Kidney (tissue), 14 donors: ENCODE results near the gene GINS2. TPM values are rescaled to one million over a fixed set of nuclear protein-coding genes. Genes with fewer than 3 reads are reported as not detected.

Experiments used
- DNase-seq, 5 donors: peaks; one replicate each; pipeline ENCODE4 v3.0.0-alpha.2; 2013 to 2020
- FAIRE-seq: peaks from 2 replicates; lab custom pipeline; 2012; peaks lifted over from hg19 to GRCh38; lab: Jason Lieb, UNC
- H3K27ac ChIP-seq, 2 donors: one replicate each; pipeline ENCODE4 v1.7.0; 2013; ENCODE audit warnings: low read depth in 2 of 2, low read length in 2 of 2, inconsistent platforms in 1 of 2
- H3K27me3 ChIP-seq: one replicate; pipeline ENCODE4 v1.7.1; 2013; ENCODE audit warnings: low read length, inconsistent platforms; ENCODE audit not compliant: control insufficient read depth, insufficient read depth
- H3K36me3 ChIP-seq, 3 donors: one replicate each; pipeline versions ENCODE4 v1.7.0 to v1.7.1; 2013; ENCODE audit warnings: low read length in 3 of 3, control low read depth in 1 of 3, inconsistent platforms in 1 of 3; ENCODE audit not compliant: insufficient read depth in 3 of 3, control insufficient read depth in 2 of 3
- H3K4me1 ChIP-seq, 3 donors: one replicate each; pipeline versions ENCODE4 v1.7.0 to v1.7.1; 2013; ENCODE audit warnings: low read length in 3 of 3, inconsistent platforms in 1 of 3, low read depth in 1 of 3; ENCODE audit not compliant: control insufficient read depth in 2 of 3, insufficient read depth in 2 of 3
- H3K4me3 ChIP-seq, 3 donors: one replicate each; pipeline versions ENCODE4 v1.7.0 to v1.8.1; 2013; ENCODE audit warnings: low read length in 3 of 3, control low read depth in 1 of 3, inconsistent platforms in 1 of 3
- H3K9ac ChIP-seq, 3 donors: one replicate each; pipeline versions ENCODE4 v1.7.0 to v1.7.1; 2013; ENCODE audit warnings: low read length in 3 of 3, control low read depth in 1 of 3, inconsistent platforms in 1 of 3
- H3K9me3 ChIP-seq, 3 donors: one replicate each; pipeline versions ENCODE4 v1.7.0 to v1.7.1; 2013; ENCODE audit warnings: low read length in 3 of 3, control low read depth in 1 of 3, inconsistent platforms in 1 of 3; ENCODE audit not compliant: control insufficient read depth in 2 of 3, insufficient read depth in 1 of 3
- intact Hi-C: fragments of 100-400 bp; cut with DNase I; formaldehyde crosslinking; loops from one replicate; pipeline ENCODE4 v1.11.1; 2022
- polyA plus RNA-seq: library from polyadenylated mRNA; stranded (reverse); fragments of 350-450 nt; fragmentation: Illumina TruSeq; extraction: RNeasy Lipid Tissue Mini Kit (QIAGEN cat#74804); gene quantifications from one replicate; pipeline ENCODE4 v1.2.3, GENCODE V29; 2014; ENCODE audit warnings: low read depth, low replicate concordance; ENCODE audit not compliant: insufficient read depth
- total RNA-seq: library from RNA; stranded (reverse); fragmentation: NEBNext Ultra II Directional; extraction: Animal tissue kit (Norgen Biotek cat#: 25700); gene quantifications from one replicate; pipeline ENCODE4 v1.2.1, GENCODE V29; 2021
- TF ChIP-seq, protein P1 (sequence below): IDR thresholded peaks from 3 replicates; pipeline ENCODE4 v1.5.1; 2012; ENCODE audit warnings: mild to moderate bottlenecking, moderate library complexity, borderline replicate concordance; ENCODE audit not compliant: insufficient read depth; ENCODE audit errors: extremely low read depth
- donor health status: control.
- donor health status: control.
- donor health status: control.
- donor health status: control.
- donor health status: control.
- donor health status: DM: yes; HTN: yes; CAD: no.
- donor health status: Normal renal cell carcinoma (clear cell type).

GINS2 gene
- total and polyA plus RNA-seq, 2 donors from 2014 or later, result 0.88 to 0.97 TPM

- Histone ChIP-seq H3K36me3 (no peaks in the 10 kb centered on the region), H3K27ac (no peak overlapping the region), H3K9ac (no peak overlapping the region), H3K4me1 (no peaks in the 10 kb centered on the region), H3K9me3 (no peaks in the 10 kb centered on the region), H3K27me3 (no peaks in the 10 kb centered on the region), H3K4me3 (no peak overlapping the region)
- FAIRE-seq, result no peak
- no peak for DNase-seq
- TF ChIP-seq, protein P1, sequence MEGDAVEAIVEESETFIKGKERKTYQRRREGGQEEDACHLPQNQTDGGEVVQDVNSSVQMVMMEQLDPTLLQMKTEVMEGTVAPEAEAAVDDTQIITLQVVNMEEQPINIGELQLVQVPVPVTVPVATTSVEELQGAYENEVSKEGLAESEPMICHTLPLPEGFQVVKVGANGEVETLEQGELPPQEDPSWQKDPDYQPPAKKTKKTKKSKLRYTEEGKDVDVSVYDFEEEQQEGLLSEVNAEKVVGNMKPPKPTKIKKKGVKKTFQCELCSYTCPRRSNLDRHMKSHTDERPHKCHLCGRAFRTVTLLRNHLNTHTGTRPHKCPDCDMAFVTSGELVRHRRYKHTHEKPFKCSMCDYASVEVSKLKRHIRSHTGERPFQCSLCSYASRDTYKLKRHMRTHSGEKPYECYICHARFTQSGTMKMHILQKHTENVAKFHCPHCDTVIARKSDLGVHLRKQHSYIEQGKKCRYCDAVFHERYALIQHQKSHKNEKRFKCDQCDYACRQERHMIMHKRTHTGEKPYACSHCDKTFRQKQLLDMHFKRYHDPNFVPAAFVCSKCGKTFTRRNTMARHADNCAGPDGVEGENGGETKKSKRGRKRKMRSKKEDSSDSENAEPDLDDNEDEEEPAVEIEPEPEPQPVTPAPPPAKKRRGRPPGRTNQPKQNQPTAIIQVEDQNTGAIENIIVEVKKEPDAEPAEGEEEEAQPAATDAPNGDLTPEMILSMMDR, result no peak
- intact Hi-C loops, result no loop called here
These were observed 8.7 kb upstream of the GINS2 start for GRCh38 chr16:85697431-85697830.

GRCh38 chr16:85696781-85697180, 8.0 kb upstream of the GINS2 start:
- no peaks in the 10 kb centered on the region for H3K9me3 ChIP-seq
- no peak for FAIRE-seq
- TF ChIP-seq, protein P1, result no peak
- no peaks in the 10 kb centered on the region for H3K4me1 ChIP-seq
- no peak for DNase-seq
- H3K4me3 ChIP-seq, result no peak overlapping the region
- H3K9ac ChIP-seq, result no peak overlapping the region
- intact Hi-C loops, result no loop called here
- no peak overlapping the region for H3K27ac ChIP-seq
- no peaks in the 10 kb centered on the region for H3K36me3 ChIP-seq
- no peaks in the 10 kb centered on the region for H3K27me3 ChIP-seq

GRCh38 chr16:85695196-85696128, 6.7 kb upstream of the GINS2 start:
- H3K27ac ChIP-seq, result no peak overlapping the region
- no peak for DNase-seq
- intact Hi-C loops, result no loop called here
- no peak for FAIRE-seq
- no peak overlapping the region for H3K9ac ChIP-seq
- H3K9me3 ChIP-seq, result no peaks in the 10 kb centered on the region
- no peaks in the 10 kb centered on the region for H3K36me3 ChIP-seq
- TF ChIP-seq, protein P1, result no peak
- no peaks in the 10 kb centered on the region for H3K4me1 ChIP-seq
- H3K4me3 ChIP-seq, result no peak overlapping the region
- no peaks in the 10 kb centered on the region for H3K27me3 ChIP-seq
